SU-DHL-6 (cell line): ENCODE data around the gene DLGAP3.
A peak's percentile ranks its signal among the peaks of the same experiment; 100 is the strongest.

Source experiments
- H2AFZ ChIP-seq: fragments of 200-600 bp; sonication (generic); 2 replicates; pipeline ENCODE4 v1.6.1; 2014; ENCODE audit warnings: low read depth, mild to moderate bottlenecking, moderate library complexity, mixed read lengths, antibody characterized with exemption, low read length; ENCODE audit not compliant: severe bottlenecking
- H3F3A ChIP-seq: fragments of 200-600 bp; shearing (Covaris generic); 2 replicates; pipeline ENCODE4 v1.6.0; 2016; ENCODE audit warnings: antibody characterized with exemption, mild to moderate bottlenecking; ENCODE audit not compliant: insufficient read depth
- H3K27ac ChIP-seq: fragments of 200-600 bp; sonication (generic); 2 replicates; pipeline ENCODE4 v1.5.1; 2016; ENCODE audit warnings: low read depth, mild to moderate bottlenecking, low read length, moderate library complexity, mixed read lengths
- H3K27me3 ChIP-seq: fragments of 200-600 bp; sonication (generic), shearing (Covaris generic); 2 replicates; pipeline ENCODE4 v1.6.0; 2014; ENCODE audit warnings: mild to moderate bottlenecking, low read length
- H3K36me3 ChIP-seq: fragments of 200-600 bp; sonication (generic); 2 replicates; pipeline ENCODE4 v1.6.1; 2014; ENCODE audit warnings: mild to moderate bottlenecking, low read length, mixed read lengths
- H3K4me2 ChIP-seq: fragments of 300-600, 200-600 bp; shearing (Covaris generic), sonication (generic); 2 replicates; pipeline ENCODE4 v1.6.0; 2014; ENCODE audit warnings: low read length, low read depth, mild to moderate bottlenecking; ENCODE audit not compliant: poor library complexity, severe bottlenecking
- H3K4me3 ChIP-seq: fragments of 200-600 bp; sonication (generic); 2 replicates; pipeline ENCODE4 v1.5.1; 2014; ENCODE audit warnings: antibody characterized with exemption, low read length, mild to moderate bottlenecking, mixed read lengths; ENCODE audit not compliant: insufficient read depth, poor library complexity, severe bottlenecking
- H3K79me2 ChIP-seq: fragments of 200-600 bp; sonication (generic); 2 replicates; pipeline ENCODE4 v1.6.1; 2014; ENCODE audit warnings: mild to moderate bottlenecking, low read length, moderate library complexity; ENCODE audit not compliant: insufficient read depth
- H3K9ac ChIP-seq: fragments of 200-600 bp; sonication (generic); 2 replicates; pipeline ENCODE4 v1.7.0; 2014; ENCODE audit warnings: mild to moderate bottlenecking, low read length
- H3K9me2 ChIP-seq: fragments of 200-600 bp; sonication (generic); replicated peaks from 2 replicates; pipeline ENCODE4 v1.6.1; 2014; ENCODE audit warnings: low read length; ENCODE audit not compliant: insufficient read depth
- H3K9me3 ChIP-seq: fragments of 200-600 bp; sonication (generic); 2 replicates; pipeline ENCODE4 v1.6.1; 2014; ENCODE audit warnings: low read length, mixed read lengths; ENCODE audit not compliant: insufficient read depth
- H4K20me1 ChIP-seq: fragments of 200-600 bp; sonication (generic); 2 replicates; pipeline ENCODE4 v1.6.1; 2014; ENCODE audit warnings: low read depth, mild to moderate bottlenecking, antibody characterized with exemption, low read length, moderate library complexity, mixed read lengths
- EZH2phosphoT487 ChIP-seq: fragments of 200-600 bp; sonication (generic), shearing (Covaris generic); conservative IDR thresholded peaks from 2 replicates; pipeline ENCODE4 v1.6.1; 2018; ENCODE audit warnings: mild to moderate bottlenecking, antibody characterized with exemption, low read length, moderate library complexity, mixed read lengths
- TF ChIP-seq, protein P1 (sequence below): fragments of 200-600 bp; sonication (generic); IDR thresholded peaks from one replicate; pipeline ENCODE4 v1.5.1; 2017; ENCODE audit warnings: antibody characterized with exemption, mild to moderate bottlenecking, low read length, moderate library complexity; ENCODE audit not compliant: insufficient read depth, poor library complexity, severe bottlenecking

DLGAP3 gene

DNA sequence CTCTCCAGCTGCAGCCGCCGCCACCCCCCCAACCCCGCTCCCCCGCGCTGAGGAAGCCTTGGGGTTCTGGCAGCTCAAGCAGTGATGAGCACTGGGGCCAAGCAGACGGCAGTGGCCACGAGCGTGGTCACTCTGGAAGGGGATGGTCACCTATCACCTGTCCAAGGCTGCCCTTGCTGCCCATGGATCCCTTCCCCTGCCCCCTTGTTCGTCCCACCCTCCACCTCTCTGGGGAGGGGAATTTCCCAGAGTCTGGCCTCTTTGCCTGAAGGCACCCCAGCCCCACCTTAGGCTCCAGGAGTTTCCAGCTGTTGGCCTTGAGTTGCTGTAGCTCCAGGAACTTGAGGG, 62.7 kb downstream of the DLGAP3 start:
- Histone ChIP-seq H3K27ac (no peak overlapping the region), H2AFZ (peak overlapping the region; percentile 95), H3K4me3 (no peak overlapping the region), H3K4me2 (peak overlapping the region; percentile 68), H3K9me3 (no peaks in the 10 kb centered on the region), H3K27me3 (no peaks in the 10 kb centered on the region), H3F3A (no peaks in the 10 kb centered on the region), H3K79me2 (no peaks in the 10 kb centered on the region), H3K9me2 (no peaks in the 10 kb centered on the region), H4K20me1 (no peaks in the 10 kb centered on the region), H3K9ac (peak overlapping the region; percentile 68), H3K36me3 (no peaks in the 10 kb centered on the region)
- no peak for TF ChIP-seq EZH2phosphoT487
- TF ChIP-seq, protein P1, sequence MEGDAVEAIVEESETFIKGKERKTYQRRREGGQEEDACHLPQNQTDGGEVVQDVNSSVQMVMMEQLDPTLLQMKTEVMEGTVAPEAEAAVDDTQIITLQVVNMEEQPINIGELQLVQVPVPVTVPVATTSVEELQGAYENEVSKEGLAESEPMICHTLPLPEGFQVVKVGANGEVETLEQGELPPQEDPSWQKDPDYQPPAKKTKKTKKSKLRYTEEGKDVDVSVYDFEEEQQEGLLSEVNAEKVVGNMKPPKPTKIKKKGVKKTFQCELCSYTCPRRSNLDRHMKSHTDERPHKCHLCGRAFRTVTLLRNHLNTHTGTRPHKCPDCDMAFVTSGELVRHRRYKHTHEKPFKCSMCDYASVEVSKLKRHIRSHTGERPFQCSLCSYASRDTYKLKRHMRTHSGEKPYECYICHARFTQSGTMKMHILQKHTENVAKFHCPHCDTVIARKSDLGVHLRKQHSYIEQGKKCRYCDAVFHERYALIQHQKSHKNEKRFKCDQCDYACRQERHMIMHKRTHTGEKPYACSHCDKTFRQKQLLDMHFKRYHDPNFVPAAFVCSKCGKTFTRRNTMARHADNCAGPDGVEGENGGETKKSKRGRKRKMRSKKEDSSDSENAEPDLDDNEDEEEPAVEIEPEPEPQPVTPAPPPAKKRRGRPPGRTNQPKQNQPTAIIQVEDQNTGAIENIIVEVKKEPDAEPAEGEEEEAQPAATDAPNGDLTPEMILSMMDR = no peak

DNA sequence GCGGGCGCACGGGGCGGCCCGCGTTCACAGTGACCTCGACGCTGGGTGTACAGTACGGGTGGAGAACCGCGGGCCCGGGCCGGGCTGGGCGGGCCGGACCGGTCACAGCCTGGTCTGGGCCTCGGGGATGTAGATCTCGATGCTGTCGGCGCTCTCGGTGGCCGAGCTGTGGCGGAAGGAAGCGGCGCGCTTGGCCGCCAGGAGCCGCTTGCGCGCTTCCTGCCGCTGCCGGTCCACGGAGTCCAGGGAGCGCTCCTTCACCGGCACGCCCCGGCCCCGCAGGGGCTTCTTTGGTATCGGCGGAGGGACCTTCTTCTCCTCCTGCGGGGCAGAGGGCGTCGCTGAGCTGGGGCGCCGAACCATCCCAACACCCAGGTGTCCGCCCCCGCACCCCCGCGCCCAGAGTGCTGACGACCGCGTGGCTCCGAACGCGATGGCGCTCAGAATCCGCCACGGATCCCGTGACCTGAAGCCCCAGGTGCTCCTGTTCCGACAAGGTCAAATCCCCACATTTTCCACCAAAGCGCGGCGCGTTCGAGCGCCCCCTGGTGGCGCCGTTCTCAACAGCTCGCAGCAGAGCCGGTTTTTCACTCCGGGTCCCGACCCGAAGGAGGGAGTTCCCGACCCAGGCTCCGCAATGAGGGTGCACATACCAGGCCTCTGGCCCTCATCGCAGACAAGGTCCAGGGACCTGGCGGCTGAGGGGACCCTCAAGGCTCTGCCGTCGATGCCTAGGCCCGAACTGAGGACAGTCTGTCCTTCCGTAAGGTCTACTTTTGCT, 63.3 kb downstream of the DLGAP3 start:
- H3K27me3 ChIP-seq = no peaks in the 10 kb centered on the region
- peak overlapping the region; percentile 68 for H3K4me2 ChIP-seq
- peak overlapping the region; percentile 68 for H3K9ac ChIP-seq
- H3F3A ChIP-seq = no peaks in the 10 kb centered on the region
- H3K27ac ChIP-seq = no peak overlapping the region
- no peaks in the 10 kb centered on the region for H3K9me3 ChIP-seq
- H2AFZ ChIP-seq = peak overlapping the region; percentile 95
- no peaks in the 10 kb centered on the region for H3K9me2 ChIP-seq
- H3K4me3 ChIP-seq = peak overlapping the region; percentile 67
- H4K20me1 ChIP-seq = no peaks in the 10 kb centered on the region
- no peak for TF ChIP-seq EZH2phosphoT487
- TF ChIP-seq, protein P1 = peak; percentile 91
- no peaks in the 10 kb centered on the region for H3K36me3 ChIP-seq
- no peaks in the 10 kb centered on the region for H3K79me2 ChIP-seq

DNA sequence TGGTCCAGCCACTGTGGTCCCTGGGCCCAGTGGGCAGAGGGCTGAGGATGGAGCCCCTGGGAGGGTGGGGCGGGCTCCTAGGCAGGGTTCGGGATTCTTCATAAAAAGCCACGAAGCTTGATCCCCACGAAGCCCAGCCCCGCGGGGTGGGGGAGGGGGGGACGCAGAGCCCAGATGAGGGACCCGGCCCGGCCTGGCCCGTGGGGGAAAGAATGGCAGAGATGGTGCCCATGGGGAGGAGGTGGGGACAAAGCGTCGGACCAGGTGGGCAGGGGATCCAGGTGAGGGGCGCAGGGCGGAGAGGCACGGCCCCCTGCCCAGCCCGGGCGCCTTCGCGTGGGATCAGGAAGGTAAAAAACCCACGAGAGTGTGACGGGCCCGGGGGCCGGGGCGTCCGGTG, 63.9 kb downstream of the DLGAP3 start:
- Histone ChIP-seq H3K9me3 (no peaks in the 10 kb centered on the region), H3K27ac (no peak overlapping the region), H3K27me3 (no peaks in the 10 kb centered on the region), H3K4me2 (peak overlapping the region; percentile 68), H4K20me1 (no peaks in the 10 kb centered on the region), H3K79me2 (no peaks in the 10 kb centered on the region), H3K9ac (peak overlapping the region; percentile 68), H2AFZ (peak overlapping the region; percentile 95), H3K9me2 (no peaks in the 10 kb centered on the region), H3F3A (no peaks in the 10 kb centered on the region), H3K36me3 (no peaks in the 10 kb centered on the region), H3K4me3 (peak overlapping the region; percentile 67)
- TF ChIP-seq, protein P1 = no peak
- TF ChIP-seq EZH2phosphoT487 = no peak
